WTC11 (cell line): ENCODE data around the gene KIAA0930.

Experiments
- ETV6 ChIP-seq: sonication (generic); formaldehyde crosslinking; IDR thresholded peaks from 2 replicates; pipeline ENCODE4 v1.8.1; 2022; ENCODE audit warnings: mild to moderate bottlenecking, missing genetic modification reagents
- SP1 ChIP-seq: sonication (generic); formaldehyde crosslinking; conservative IDR thresholded peaks from 2 replicates; pipeline ENCODE4 v1.8.1; 2022; ENCODE audit warnings: missing genetic modification reagents
- TEAD4 ChIP-seq: sonication (generic); formaldehyde crosslinking; IDR thresholded peaks from 2 replicates; pipeline ENCODE4 v1.8.0; 2022; ENCODE audit warnings: mild to moderate bottlenecking, missing genetic modification reagents
- TF ChIP-seq, protein P1 (sequence below): fragments of 200-600 bp; IDR thresholded peaks from 2 replicates; pipeline ENCODE4 v1.8.0; 2022; ENCODE audit warnings: antibody characterized with exemption
- TF ChIP-seq, protein P2 (sequence below): sonication (generic); formaldehyde crosslinking; IDR thresholded peaks from 2 replicates; pipeline ENCODE4 v1.8.0; 2022; ENCODE audit warnings: mild to moderate bottlenecking, missing genetic modification reagents

DNA sequence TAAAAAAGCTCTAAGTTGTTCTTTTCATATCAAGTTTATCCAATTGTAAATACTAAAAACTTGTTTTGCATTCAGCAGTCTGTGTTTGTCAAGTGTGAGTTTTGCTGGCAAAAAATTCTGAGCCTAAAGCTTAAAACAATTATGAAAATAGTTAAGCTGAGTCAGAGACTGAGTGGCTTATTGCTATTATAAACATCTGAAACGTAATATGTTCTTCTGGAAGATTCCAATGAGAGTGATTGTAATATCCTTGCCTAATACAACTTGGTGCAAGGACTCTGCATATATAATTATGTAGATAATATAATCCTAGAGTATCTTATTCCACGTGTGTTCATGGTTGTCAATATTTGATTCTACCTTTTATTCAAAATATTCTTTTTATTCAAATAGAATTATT is 91.0 kb downstream of the KIAA0930 start:
- TF ChIP-seq ETV6 (CRISPR knock-in tag) = no peak
- TF ChIP-seq, protein P1, sequence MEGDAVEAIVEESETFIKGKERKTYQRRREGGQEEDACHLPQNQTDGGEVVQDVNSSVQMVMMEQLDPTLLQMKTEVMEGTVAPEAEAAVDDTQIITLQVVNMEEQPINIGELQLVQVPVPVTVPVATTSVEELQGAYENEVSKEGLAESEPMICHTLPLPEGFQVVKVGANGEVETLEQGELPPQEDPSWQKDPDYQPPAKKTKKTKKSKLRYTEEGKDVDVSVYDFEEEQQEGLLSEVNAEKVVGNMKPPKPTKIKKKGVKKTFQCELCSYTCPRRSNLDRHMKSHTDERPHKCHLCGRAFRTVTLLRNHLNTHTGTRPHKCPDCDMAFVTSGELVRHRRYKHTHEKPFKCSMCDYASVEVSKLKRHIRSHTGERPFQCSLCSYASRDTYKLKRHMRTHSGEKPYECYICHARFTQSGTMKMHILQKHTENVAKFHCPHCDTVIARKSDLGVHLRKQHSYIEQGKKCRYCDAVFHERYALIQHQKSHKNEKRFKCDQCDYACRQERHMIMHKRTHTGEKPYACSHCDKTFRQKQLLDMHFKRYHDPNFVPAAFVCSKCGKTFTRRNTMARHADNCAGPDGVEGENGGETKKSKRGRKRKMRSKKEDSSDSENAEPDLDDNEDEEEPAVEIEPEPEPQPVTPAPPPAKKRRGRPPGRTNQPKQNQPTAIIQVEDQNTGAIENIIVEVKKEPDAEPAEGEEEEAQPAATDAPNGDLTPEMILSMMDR = no peak
- TF ChIP-seq, protein P2, sequence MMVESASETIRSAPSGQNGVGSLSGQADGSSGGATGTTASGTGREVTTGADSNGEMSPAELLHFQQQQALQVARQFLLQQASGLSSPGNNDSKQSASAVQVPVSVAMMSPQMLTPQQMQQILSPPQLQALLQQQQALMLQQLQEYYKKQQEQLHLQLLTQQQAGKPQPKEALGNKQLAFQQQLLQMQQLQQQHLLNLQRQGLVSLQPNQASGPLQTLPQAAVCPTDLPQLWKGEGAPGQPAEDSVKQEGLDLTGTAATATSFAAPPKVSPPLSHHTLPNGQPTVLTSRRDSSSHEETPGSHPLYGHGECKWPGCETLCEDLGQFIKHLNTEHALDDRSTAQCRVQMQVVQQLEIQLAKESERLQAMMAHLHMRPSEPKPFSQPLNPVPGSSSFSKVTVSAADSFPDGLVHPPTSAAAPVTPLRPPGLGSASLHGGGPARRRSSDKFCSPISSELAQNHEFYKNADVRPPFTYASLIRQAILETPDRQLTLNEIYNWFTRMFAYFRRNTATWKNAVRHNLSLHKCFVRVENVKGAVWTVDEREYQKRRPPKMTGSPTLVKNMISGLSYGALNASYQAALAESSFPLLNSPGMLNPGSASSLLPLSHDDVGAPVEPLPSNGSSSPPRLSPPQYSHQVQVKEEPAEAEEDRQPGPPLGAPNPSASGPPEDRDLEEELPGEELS = no peak
- TF ChIP-seq TEAD4 (CRISPR knock-in tag) = no peak
- TF ChIP-seq SP1 (CRISPR knock-in tag) = no peak
